ENCODE results near the gene PNRC1.
A peak's percentile ranks its signal among the peaks of the same experiment; 100 is the strongest.
"Not testable (repeated sequence)": the region's sequence is repeated elsewhere in the genome, so short reads cannot be mapped to it uniquely, and the experiment has no call there.

PNRC1 gene

GRCh38 chr6:89117211-89118108, 36.9 kb downstream of the PNRC1 start, which contains the start of gene SRSF12:
TSS of gene SRSF12 (minus strand) at chr6:89118071. CDS start at chr6:89117887, 184 bp downstream.
- ChIA-PET POLR2A (ENCODE audit: low non-redundant PET) (no interaction called here), CTCF (interaction anchor here (0.6 to 1.5 kb wide), 4 partner anchors 21 to 1243 kb away, joined by 3 to 7 read pairs (median 4); no protein-coding TSS in a partner anchor)
- H3K27ac ChIP-seq = no peak within 1 kb of the TSS
- no peak for TF ChIP-seq CTCF (conservative IDR thresholded peaks at IDR 0.05; ENCODE audit: low read depth)
- peak; percentile 55 for DNase-seq (ENCODE audit: low spot score)

GRCh38 chr6:89118931-89119330, 38.4 kb downstream of the PNRC1 start:
- CTCF ChIA-PET = no interaction called here
- DNase-seq (ENCODE audit: low spot score) = no peak
- no peak overlapping the region for H3K27ac ChIP-seq
- POLR2A ChIA-PET (ENCODE audit: low non-redundant PET) = no interaction called here
- TF ChIP-seq CTCF (conservative IDR thresholded peaks at IDR 0.05; ENCODE audit: low read depth) = no peak

GRCh38 chr6:89120371-89120770, 39.8 kb downstream of the PNRC1 start:
- ChIA-PET POLR2A (ENCODE audit: low non-redundant PET) (no interaction called here), CTCF (no interaction called here)
- no peak overlapping the region for H3K27ac ChIP-seq
- TF ChIP-seq CTCF (conservative IDR thresholded peaks at IDR 0.05; ENCODE audit: low read depth) = no peak
- no peak for DNase-seq (ENCODE audit: low spot score)

- no peak for DNase-seq (ENCODE audit: low spot score)
- ChIA-PET POLR2A (ENCODE audit: low non-redundant PET) (no interaction called here), CTCF (interaction anchor here (0.6 to 1.7 kb wide), 2 partner anchors 233 to 250 kb away, joined by 3 to 5 read pairs; no protein-coding TSS in a partner anchor)
- no peak for TF ChIP-seq CTCF (conservative IDR thresholded peaks at IDR 0.05; ENCODE audit: low read depth)
- no peak overlapping the region for H3K27ac ChIP-seq
Observed at GRCh38 chr6:89121934-89122333, 41.4 kb downstream of the PNRC1 start.

- ChIA-PET CTCF (interaction anchor here (0.6 to 1.7 kb wide), 5 partner anchors 41 to 249 kb away, joined by 3 to 11 read pairs (median 3); no protein-coding TSS in a partner anchor), POLR2A (ENCODE audit: low non-redundant PET) (no interaction called here)
- peak; percentile 36 for DNase-seq (ENCODE audit: low spot score)
- H3K27ac ChIP-seq = no peak overlapping the region
- TF ChIP-seq CTCF (conservative IDR thresholded peaks at IDR 0.05; ENCODE audit: low read depth) = peak; percentile 67
Observed at GRCh38 chr6:89122625-89123024, 42.1 kb downstream of the PNRC1 start.

- H3K27ac ChIP-seq; POLR2A ChIA-PET (ENCODE audit: low non-redundant PET); DNase-seq (ENCODE audit: low spot score); CTCF ChIA-PET: not testable (repeated sequence)
Observed at GRCh38 chr6:89128256-89128671, 47.7 kb downstream of the PNRC1 start.

GRCh38 chr6:89131599-89131998, 51.0 kb downstream of the PNRC1 start:
- CTCF ChIA-PET = no interaction called here
- DNase-seq (ENCODE audit: low spot score) = no peak
- TF ChIP-seq CTCF (conservative IDR thresholded peaks at IDR 0.05; ENCODE audit: low read depth) = no peak
- no peak overlapping the region for H3K27ac ChIP-seq
- POLR2A ChIA-PET (ENCODE audit: low non-redundant PET) = no interaction called here
